Psoas muscle (tissue), 8 donors: ENCODE data around the gene TRAF3IP1. TPM values are rescaled to one million over a fixed set of nuclear protein-coding genes. Genes with fewer than 3 reads are reported as not detected.

Experiments
- ATAC-seq, 4 donors: fragments of 200-7000 bp; cut with Tn5 transposase; one replicate each; pipeline ENCODE4 v1.9.1; 2020; ENCODE audit warnings: moderate library complexity in 3 of 4, mild to moderate bottlenecking in 2 of 4
- DNase-seq, 2 donors: peaks; one replicate each; pipeline ENCODE4 v3.0.0-alpha.2; 2020
- H3K27ac ChIP-seq: fragments of 200-600 bp; one replicate; pipeline ENCODE4 v1.8.0; 2022
- H3K27me3 ChIP-seq, 3 donors: fragments of 200-600 bp in 1 of 3; one replicate each; pipeline versions ENCODE4 v1.6.1 to v1.8.0; 2013 to 2022; ENCODE audit warnings: low read length in 2 of 3, mild to moderate bottlenecking in 2 of 3, moderate library complexity in 1 of 3; ENCODE audit not compliant: insufficient read depth in 3 of 3
- H3K36me3 ChIP-seq, 2 donors: fragments of 200-600 bp in 1 of 2; one replicate each; pipeline versions ENCODE4 v1.6.1 to v1.8.0; 2013 to 2022; ENCODE audit warnings: low read depth in 1 of 2, mild to moderate bottlenecking in 1 of 2, moderate library complexity in 1 of 2; ENCODE audit not compliant: insufficient read depth in 1 of 2
- H3K4me1 ChIP-seq: fragments of 200-600 bp; one replicate; pipeline ENCODE4 v1.8.0; 2022
- H3K4me3 ChIP-seq: fragments of 200-600 bp; one replicate; pipeline ENCODE4 v1.8.0; 2022; ENCODE audit warnings: mild to moderate bottlenecking
- H3K9me3 ChIP-seq: fragments of 200-600 bp; one replicate; pipeline ENCODE4 v1.8.0; 2022
- WGBS, 3 donors: extraction: QIAGEN DNeasy Blood & Tissue Kit; methylation state at CpG; one replicate each; pipeline versions ENCODE4 v1.1.6 to v1.1.7; 2013; 5-methylcytosine and 5-hydroxymethylcytosine counted together
- intact Hi-C, 2 donors: fragments of 100-400 bp; cut with DNase I; formaldehyde crosslinking; loops; one replicate each; pipeline versions ENCODE4 v1.11.0 to v1.14.2; 2022
- polyA plus RNA-seq, 3 donors: library from polyadenylated mRNA; stranded (reverse); fragments of 200-250 nt; gene quantifications; one replicate each; pipeline ENCODE4 v1.2.3, GENCODE V29; 2013
- total RNA-seq, 4 donors: library from RNA; stranded (reverse); fragmentation: NEBNext Ultra II Directional in 2 of 4; extraction: Animal tissue kit (Norgen Biotek cat#: 25700) in 2 of 4; gene quantifications; one replicate each; pipeline versions ENCODE4 v1.2.1 to v1.2.4, GENCODE V29; 2021 to 2023
- TF ChIP-seq, protein P1 (sequence below): fragments of 200-600 bp; IDR thresholded peaks from one replicate; pipeline ENCODE4 v1.8.0; 2022; ENCODE audit warnings: antibody characterized with exemption
- donor health status: healthy with polysubstance abuse.
- donor health status: DM: no; HTN: no; CAD: no; lungs with moderate emphysema.
- donor health status: Bipolar disorder and iron deficiency.
- donor health status: healthy.
- donor health status: DM: yes; HTN: yes; CAD: no.
- donor health status: DM: no; HTN: no; CAD: no.
- donor health status: DM: no; HTN: no; CAD: no.
- donor health status: DM: yes; HTN: yes; CAD: no.

TRAF3IP1 gene
- total and polyA plus RNA-seq, 7 donors, result 2.9 to 30.9 (median 16.3) TPM

DNA sequence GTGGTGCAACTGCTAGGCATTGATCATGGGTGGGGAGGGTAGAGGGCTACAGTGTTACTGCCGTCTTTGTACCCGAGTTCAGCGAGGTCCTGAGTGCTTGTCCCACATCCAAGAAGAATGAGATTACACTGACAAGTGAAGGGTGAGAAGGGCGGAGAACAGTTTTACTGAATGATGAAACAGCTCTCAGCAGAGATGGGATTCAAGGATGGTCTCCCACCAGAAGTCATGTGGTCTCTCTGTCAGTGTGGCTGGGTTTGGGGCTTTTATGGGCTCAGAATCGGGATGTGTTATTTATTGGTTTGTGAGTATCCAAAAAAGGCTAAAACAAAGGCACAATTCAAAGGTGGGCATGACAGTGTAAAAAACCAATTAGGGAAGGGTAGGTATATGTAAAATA is 95.6 kb downstream of the TRAF3IP1 start:
- WGBS, 3 donors, result 96 to 99% (median 98%) methylated on average over 5 of the region's 5 CpGs
- Histone ChIP-seq H3K36me3 (no peaks in the 10 kb centered on the region), H3K9me3 (no peaks in the 10 kb centered on the region), H3K27ac (no peak overlapping the region), H3K27me3 (peaks cover 0 to 2% (median 0%) of the 10 kb centered on the region in 3 donors), H3K4me3 (no peak overlapping the region), H3K4me1 (peaks cover 9% of the 10 kb centered on the region)
- intact Hi-C loops, result no loop called here
- DNase-seq, result no peak
- TF ChIP-seq, protein P1, sequence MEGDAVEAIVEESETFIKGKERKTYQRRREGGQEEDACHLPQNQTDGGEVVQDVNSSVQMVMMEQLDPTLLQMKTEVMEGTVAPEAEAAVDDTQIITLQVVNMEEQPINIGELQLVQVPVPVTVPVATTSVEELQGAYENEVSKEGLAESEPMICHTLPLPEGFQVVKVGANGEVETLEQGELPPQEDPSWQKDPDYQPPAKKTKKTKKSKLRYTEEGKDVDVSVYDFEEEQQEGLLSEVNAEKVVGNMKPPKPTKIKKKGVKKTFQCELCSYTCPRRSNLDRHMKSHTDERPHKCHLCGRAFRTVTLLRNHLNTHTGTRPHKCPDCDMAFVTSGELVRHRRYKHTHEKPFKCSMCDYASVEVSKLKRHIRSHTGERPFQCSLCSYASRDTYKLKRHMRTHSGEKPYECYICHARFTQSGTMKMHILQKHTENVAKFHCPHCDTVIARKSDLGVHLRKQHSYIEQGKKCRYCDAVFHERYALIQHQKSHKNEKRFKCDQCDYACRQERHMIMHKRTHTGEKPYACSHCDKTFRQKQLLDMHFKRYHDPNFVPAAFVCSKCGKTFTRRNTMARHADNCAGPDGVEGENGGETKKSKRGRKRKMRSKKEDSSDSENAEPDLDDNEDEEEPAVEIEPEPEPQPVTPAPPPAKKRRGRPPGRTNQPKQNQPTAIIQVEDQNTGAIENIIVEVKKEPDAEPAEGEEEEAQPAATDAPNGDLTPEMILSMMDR, result no peak
- ATAC-seq, result no peak

DNA sequence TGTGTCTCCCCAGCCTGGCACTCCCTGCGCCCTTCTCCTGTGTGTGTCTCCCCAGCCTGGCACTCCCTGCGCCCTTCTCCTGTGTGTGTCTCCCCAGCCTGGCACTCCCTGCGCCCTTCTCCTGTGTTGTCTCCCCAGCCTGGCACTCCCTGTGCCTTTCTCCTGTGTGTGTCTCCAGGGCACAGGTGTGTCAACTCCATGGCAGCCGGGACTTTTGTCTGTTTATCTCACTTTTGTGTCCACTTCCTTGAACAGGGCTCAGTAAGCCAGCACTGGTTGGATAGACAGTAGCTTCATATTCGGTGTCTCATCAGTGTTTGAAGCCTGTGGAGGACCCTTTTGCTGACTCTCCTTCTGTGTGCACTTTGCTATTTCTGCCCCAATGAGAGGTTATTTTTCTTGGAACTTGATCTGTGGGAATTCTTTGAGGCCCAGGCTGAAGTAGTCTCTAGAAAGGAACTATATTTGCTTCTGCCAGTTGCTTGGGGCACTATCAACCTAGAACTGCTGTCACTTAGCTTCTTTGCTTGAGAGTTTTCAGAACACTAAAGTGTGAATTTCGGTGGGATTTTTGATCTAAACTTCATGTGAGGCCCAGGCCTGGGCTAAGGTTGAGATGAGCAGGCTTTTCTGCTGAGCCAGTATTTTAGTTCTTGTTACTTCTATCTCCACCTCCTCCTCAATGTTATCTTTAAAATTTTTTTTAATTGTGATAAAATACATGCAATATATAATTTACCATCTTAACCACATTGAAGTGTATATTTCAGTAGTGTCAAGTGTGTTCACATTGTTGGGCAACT is 98.1 kb downstream of the TRAF3IP1 start:
- Histone ChIP-seq H3K9me3 (no peaks in the 10 kb centered on the region), H3K27ac (no peak overlapping the region), H3K27me3 (peaks cover 0 to 2% (median 0%) of the 10 kb centered on the region in 3 donors), H3K36me3 (no peaks in the 10 kb centered on the region), H3K4me3 (no peak overlapping the region), H3K4me1 (peaks cover 12% of the 10 kb centered on the region)
- TF ChIP-seq, protein P1, result no peak
- ATAC-seq (peak in 1 of 4 donors; percentile 53), DNase-seq (no peak)
- 50 to 85% (median 61%) methylated on average over 4 to 6 of the region's 6 CpGs for WGBS, 3 donors
- intact Hi-C loops, result no loop called here

DNA sequence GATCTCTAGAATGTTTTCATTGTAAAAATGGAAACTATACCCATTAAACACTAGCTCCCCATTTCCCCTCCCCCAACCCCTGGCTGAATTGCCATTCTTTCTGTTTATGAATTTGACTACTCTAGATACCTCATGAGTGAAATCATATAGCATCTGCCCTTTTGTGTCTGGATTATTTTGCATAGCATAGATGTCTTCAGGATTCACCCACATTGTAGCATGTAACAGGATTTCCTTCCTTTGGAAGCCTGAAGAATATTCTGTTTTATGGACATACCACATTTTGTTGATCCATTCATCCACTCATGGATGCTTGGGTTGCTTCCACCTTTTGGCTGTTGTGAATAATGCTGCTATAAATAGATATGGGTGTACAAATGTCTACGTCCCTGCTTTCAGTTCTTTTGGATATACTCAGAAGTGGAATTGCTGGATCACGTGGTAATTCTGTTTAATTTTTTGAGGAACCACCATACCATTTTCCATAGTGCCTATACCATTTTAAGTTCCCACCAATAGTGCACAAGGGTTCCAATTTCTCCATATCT is 98.8 kb downstream of the TRAF3IP1 start:
- DNase-seq, result no peak
- peaks cover 12% of the 10 kb centered on the region for H3K4me1 ChIP-seq
- TF ChIP-seq, protein P1, result no peak
- H3K36me3 ChIP-seq, result no peaks in the 10 kb centered on the region
- H3K27me3 ChIP-seq, result peaks cover 0 to 2% (median 0%) of the 10 kb centered on the region in 3 donors
- no peak overlapping the region for H3K4me3 ChIP-seq
- no peaks in the 10 kb centered on the region for H3K9me3 ChIP-seq
- ATAC-seq, result peak in 2 of 4 donors; percentile 62 to 78
- H3K27ac ChIP-seq, result no peak overlapping the region
- intact Hi-C loops, result no loop called here
- 36 to 48% (median 45%) methylated on average over 2 of the region's 2 CpGs for WGBS, 3 donors

DNA sequence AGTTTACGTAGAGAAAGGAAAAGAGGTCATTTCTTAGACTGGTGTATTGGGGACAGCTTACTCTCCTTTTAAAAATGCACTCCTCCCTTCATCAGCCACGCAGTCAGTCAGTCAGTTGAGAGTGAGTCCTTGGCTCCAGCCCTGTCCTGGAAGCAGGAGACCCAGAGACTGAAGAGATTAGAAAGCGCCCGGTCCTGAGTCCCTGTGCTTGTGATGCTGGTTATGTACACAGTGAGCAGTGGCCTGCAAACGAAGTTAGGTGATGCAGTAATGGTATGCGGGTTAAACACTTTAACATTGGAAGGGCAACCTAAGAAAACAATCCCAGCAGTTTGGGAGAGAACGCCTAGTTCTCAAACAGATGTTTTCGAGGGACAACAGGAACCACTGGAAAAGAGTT is 100.1 kb downstream of the TRAF3IP1 start:
- no peak for ATAC-seq
- no peaks in the 10 kb centered on the region for H3K36me3 ChIP-seq
- H3K27ac ChIP-seq, result no peak overlapping the region
- no peaks in the 10 kb centered on the region for H3K27me3 ChIP-seq
- DNase-seq, result no peak
- H3K9me3 ChIP-seq, result no peaks in the 10 kb centered on the region
- 61 to 69% (median 68%) methylated on average over 8 of the region's 8 CpGs for WGBS, 3 donors
- TF ChIP-seq, protein P1, result no peak
- intact Hi-C loops, result loop anchor here in 1 of 2 donors (5.0 kb wide), 1 partner anchor 38 kb away; no protein-coding TSS in a partner anchor
- H3K4me3 ChIP-seq, result no peak overlapping the region
- peaks cover 12% of the 10 kb centered on the region for H3K4me1 ChIP-seq
